Measurements from ENCODE around the gene SLC25A26.
"Not testable (repeated sequence)": the region's sequence is repeated elsewhere in the genome, so short reads cannot be mapped to it uniquely, and the experiment has no call there.

The SLC25A26 gene

GRCh38 chr3:66269411-66269810 is 48.6 kb downstream of the SLC25A26 start:
- DNase-seq (ENCODE audit: low read depth in 2 of 2), result no peak

GRCh38 chr3:66270288-66270687 is 49.5 kb downstream of the SLC25A26 start:
- no peak for DNase-seq (ENCODE audit: low read depth in 2 of 2)

- DNase-seq (ENCODE audit: low read depth in 2 of 2), result no peak
Observed at GRCh38 chr3:66270701-66271100, 49.9 kb downstream of the SLC25A26 start.

- no peak for DNase-seq (ENCODE audit: low read depth in 2 of 2)
Observed at GRCh38 chr3:66271231-66271630, 50.4 kb downstream of the SLC25A26 start.

GRCh38 chr3:66272016-66272415 is 51.2 kb downstream of the SLC25A26 start:
- no peak for DNase-seq (ENCODE audit: low read depth in 2 of 2)

GRCh38 chr3:66274837-66275236 is 54.0 kb downstream of the SLC25A26 start:
- not testable (repeated sequence) for DNase-seq (ENCODE audit: low read depth in 2 of 2)

- peak; percentile 10 to 26 for DNase-seq (ENCODE audit: low read depth in 2 of 2)
Observed at GRCh38 chr3:66276705-66277274, 56.0 kb downstream of the SLC25A26 start.

- no peak for DNase-seq (ENCODE audit: low read depth in 2 of 2)
Observed at GRCh38 chr3:66279168-66279567, 58.4 kb downstream of the SLC25A26 start.

GRCh38 chr3:66280304-66280703 is 59.5 kb downstream of the SLC25A26 start:
- DNase-seq (ENCODE audit: low read depth in 2 of 2), result no peak

GRCh38 chr3:66291922-66292321 is 71.1 kb downstream of the SLC25A26 start:
- DNase-seq (ENCODE audit: low read depth in 2 of 2), result not testable (repeated sequence)

- DNase-seq (ENCODE audit: low read depth in 2 of 2), result no peak
Observed at GRCh38 chr3:66297260-66297873, 76.6 kb downstream of the SLC25A26 start.

- DNase-seq (ENCODE audit: low read depth in 2 of 2), result no peak
Observed at GRCh38 chr3:66297900-66298299, 77.1 kb downstream of the SLC25A26 start.

- no peak for DNase-seq (ENCODE audit: low read depth in 2 of 2)
Observed at GRCh38 chr3:66298591-66298990, 77.8 kb downstream of the SLC25A26 start.

GRCh38 chr3:66299085-66299484 is 78.3 kb downstream of the SLC25A26 start:
- not testable (repeated sequence) for DNase-seq (ENCODE audit: low read depth in 2 of 2)

GRCh38 chr3:66299891-66300290 is 79.1 kb downstream of the SLC25A26 start:
- DNase-seq (ENCODE audit: low read depth in 2 of 2), result no peak

- peak in 1 of 2 donors; percentile 5 for DNase-seq (ENCODE audit: low read depth in 2 of 2)
Observed at GRCh38 chr3:66302288-66302687, 81.5 kb downstream of the SLC25A26 start.

GRCh38 chr3:66303491-66303901 is 82.7 kb downstream of the SLC25A26 start:
- DNase-seq (ENCODE audit: low read depth in 2 of 2), result peak; percentile 16 to 28

- DNase-seq (ENCODE audit: low read depth in 2 of 2), result no peak
Observed at GRCh38 chr3:66304293-66304692, 83.5 kb downstream of the SLC25A26 start.

GRCh38 chr3:66306086-66306485 is 85.3 kb downstream of the SLC25A26 start:
- not testable (repeated sequence) for DNase-seq (ENCODE audit: low read depth in 2 of 2)

GRCh38 chr3:66306991-66307390 is 86.2 kb downstream of the SLC25A26 start:
- DNase-seq (ENCODE audit: low read depth in 2 of 2), result not testable (repeated sequence)

GRCh38 chr3:66312039-66312438 is 91.2 kb downstream of the SLC25A26 start:
- peak in 1 of 2 donors; percentile 20 for DNase-seq (ENCODE audit: low read depth in 2 of 2)

GRCh38 chr3:66314455-66314854 is 93.7 kb downstream of the SLC25A26 start:
- DNase-seq (ENCODE audit: low read depth in 2 of 2), result no peak

- no peak for DNase-seq (ENCODE audit: low read depth in 2 of 2)
Observed at GRCh38 chr3:66317750-66318376, 97.1 kb downstream of the SLC25A26 start.
